ENCODE results near the gene DIRAS1.

The DIRAS1 gene

GRCh38 chr19:2736550-2737190 lies 15.5 kb upstream of the DIRAS1 start:
- no peak for ATAC-seq
- peak overlapping the region; percentile 27 for H3K27ac Mint-ChIP-seq
- no peak overlapping the region for H3K4me3 Mint-ChIP-seq
- peaks cover 50% of the 10 kb centered on the region for H3K4me1 Mint-ChIP-seq
- H3K27me3 Mint-ChIP-seq, result no peaks in the 10 kb centered on the region
- H3K36me3 Mint-ChIP-seq, result peaks cover 47% of the 10 kb centered on the region
- no peaks in the 10 kb centered on the region for H3K9me3 Mint-ChIP-seq

GRCh38 chr19:2735374-2735773 lies 14.2 kb upstream of the DIRAS1 start:
- no peaks in the 10 kb centered on the region for H3K9me3 Mint-ChIP-seq
- no peaks in the 10 kb centered on the region for H3K27me3 Mint-ChIP-seq
- ATAC-seq, result no peak
- peak overlapping the region; percentile 46 for H3K27ac Mint-ChIP-seq
- H3K4me1 Mint-ChIP-seq, result peaks cover 49% of the 10 kb centered on the region
- H3K4me3 Mint-ChIP-seq, result no peak overlapping the region
- H3K36me3 Mint-ChIP-seq, result peaks cover 53% of the 10 kb centered on the region

DNA sequence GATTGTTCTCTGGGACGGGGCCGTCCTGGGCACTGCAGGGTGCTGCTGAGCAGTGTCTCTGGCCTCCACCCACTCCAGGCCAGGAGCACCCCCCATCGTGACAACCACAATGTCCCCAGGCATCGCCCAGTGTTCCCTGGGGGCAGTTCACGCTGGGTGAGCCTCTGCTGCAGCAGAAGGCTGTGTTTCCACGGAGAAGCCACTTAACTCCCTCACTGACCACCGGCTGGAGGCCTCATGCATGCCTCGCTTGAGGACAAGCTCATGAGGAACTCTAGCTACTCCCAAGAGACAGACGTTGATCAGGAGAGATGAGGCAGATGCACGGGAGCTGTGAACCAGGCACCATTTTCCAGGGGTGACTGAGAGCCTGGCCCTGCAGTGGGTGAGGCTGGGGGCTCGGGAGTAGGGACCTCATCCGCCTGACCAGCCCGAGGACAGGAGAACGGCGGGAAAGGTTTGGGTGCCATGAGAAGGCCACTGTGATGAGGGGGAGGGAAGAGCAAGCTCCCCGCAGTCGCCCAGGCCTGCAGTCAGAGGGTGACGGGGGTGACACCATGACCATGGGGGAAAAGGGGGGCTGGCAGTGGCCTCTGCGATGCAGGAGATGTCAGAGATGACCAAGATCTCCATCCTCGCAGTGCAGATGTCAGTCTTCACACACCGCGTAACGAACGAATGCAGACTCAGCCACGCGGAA lies 13.6 kb upstream of the DIRAS1 start:
- H3K36me3 Mint-ChIP-seq, result peaks cover 53% of the 10 kb centered on the region
- ATAC-seq, result no peak
- H3K27ac Mint-ChIP-seq, result peak overlapping the region; percentile 66
- no peak overlapping the region for H3K4me3 Mint-ChIP-seq
- no peaks in the 10 kb centered on the region for H3K9me3 Mint-ChIP-seq
- H3K27me3 Mint-ChIP-seq, result no peaks in the 10 kb centered on the region
- H3K4me1 Mint-ChIP-seq, result peaks cover 43% of the 10 kb centered on the region

DNA sequence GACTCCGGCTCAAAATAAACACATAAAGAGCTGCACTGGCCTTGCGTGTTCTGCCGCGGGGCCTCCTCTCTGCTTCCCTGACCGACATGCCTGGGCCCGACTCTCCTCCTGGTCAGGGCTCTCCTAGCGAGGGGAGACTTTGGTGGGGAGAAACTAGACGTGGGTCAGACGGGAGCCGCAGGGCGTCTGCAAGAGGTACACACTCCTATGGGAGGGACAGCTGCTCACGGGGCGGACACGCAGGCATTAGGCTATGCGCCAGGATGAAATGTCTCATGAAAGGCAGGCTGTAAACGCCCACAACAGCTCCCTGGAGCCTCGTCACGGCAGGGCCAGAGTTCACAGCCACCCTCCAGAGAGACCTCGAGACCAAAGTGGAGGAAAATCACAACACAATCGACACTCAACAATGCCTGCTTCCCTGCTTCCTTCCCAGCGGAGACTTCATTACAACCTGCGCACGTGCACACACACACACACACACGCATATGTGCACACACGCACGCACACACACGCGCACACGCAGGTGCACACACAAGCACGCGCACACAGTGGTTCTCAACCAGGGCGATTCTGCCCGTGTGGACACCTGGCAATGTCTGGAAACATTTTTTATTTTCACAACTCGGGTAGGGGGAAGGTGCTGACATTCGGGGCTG lies 12.9 kb upstream of the DIRAS1 start:
- H3K4me1 Mint-ChIP-seq, result peaks cover 42% of the 10 kb centered on the region
- no peak overlapping the region for H3K4me3 Mint-ChIP-seq
- H3K27ac Mint-ChIP-seq, result no peak overlapping the region
- peaks cover 53% of the 10 kb centered on the region for H3K36me3 Mint-ChIP-seq
- no peak for ATAC-seq
- H3K27me3 Mint-ChIP-seq, result no peaks in the 10 kb centered on the region
- H3K9me3 Mint-ChIP-seq, result no peaks in the 10 kb centered on the region

DNA sequence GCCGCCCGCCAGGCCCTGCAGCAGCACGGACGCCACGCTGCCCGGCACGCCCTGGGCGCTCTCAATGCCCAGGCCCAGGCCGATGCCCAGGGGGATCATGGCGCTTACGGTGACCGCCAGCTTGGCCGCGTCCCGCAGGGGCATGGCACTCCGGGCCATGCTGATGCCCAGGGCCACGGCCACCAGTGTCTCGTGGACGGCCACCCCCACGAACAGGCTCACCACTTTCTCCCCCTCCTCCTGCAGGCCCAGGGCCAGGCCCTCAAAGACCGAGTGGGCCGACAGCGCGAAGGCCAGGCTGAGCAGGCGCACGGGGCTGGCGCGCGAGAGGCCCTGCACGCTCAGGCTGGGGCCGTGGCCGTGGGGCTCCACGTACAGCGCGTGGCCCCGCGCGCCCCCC lies 11.7 kb upstream of the DIRAS1 start:
- H3K9me3 Mint-ChIP-seq, result no peaks in the 10 kb centered on the region
- H3K27me3 Mint-ChIP-seq, result no peaks in the 10 kb centered on the region
- H3K36me3 Mint-ChIP-seq, result peaks cover 53% of the 10 kb centered on the region
- H3K4me3 Mint-ChIP-seq, result no peak overlapping the region
- ATAC-seq, result no peak
- no peak overlapping the region for H3K27ac Mint-ChIP-seq
- peaks cover 41% of the 10 kb centered on the region for H3K4me1 Mint-ChIP-seq

- Mint-ChIP-seq H3K27ac (no peak overlapping the region), H3K9me3 (no peaks in the 10 kb centered on the region), H3K4me3 (no peak overlapping the region), H3K27me3 (no peaks in the 10 kb centered on the region), H3K4me1 (peaks cover 44% of the 10 kb centered on the region), H3K36me3 (peaks cover 50% of the 10 kb centered on the region)
- peak; percentile 9 for ATAC-seq
Measured at GRCh38 chr19:2732157-2732725, 11.1 kb upstream of the DIRAS1 start.

DNA sequence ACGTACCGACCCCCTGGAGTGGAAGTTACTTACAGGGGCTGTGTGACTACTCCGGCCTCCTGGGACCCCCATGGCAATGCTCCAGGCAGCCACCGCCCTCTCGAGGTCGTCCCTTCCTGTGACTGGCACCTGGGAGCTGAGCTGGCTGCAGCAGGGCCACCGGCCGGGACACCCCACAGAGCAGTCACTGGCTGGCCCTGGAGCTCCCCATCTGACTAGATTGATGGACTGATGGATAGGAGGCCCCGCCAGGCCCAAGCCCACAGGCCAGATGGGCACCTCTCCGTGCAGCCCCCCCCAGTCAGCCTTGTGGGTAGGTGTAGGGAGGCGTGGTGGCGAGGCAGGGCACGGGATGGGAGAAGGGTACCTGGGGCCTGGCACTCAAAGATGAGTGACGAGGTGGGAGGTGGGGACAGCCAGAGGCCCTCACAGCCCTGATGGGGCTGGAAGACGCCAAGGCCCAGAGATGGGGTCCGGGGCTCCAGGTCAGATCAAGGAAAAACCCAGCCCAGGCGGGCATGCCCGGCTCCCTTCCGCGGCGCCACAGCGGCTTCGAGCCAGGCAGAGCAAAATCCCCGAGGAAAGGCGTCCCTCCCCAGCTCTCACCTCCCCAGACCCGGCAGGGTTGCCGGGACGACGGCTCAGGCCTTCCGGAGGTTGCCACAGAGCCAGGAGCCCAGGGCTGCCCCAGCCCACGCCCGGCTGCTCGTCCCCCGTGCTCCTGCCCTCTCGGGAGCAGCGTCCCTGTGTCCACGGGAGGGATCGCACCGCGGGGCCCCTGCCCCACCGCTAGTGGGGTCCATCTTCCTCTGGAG lies 10.2 kb upstream of the DIRAS1 start:
- Mint-ChIP-seq H3K27me3 (no peaks in the 10 kb centered on the region), H3K27ac (no peak overlapping the region), H3K4me1 (peaks cover 45% of the 10 kb centered on the region), H3K4me3 (no peak overlapping the region), H3K36me3 (peaks cover 41% of the 10 kb centered on the region), H3K9me3 (no peaks in the 10 kb centered on the region)
- ATAC-seq, result no peak

GRCh38 chr19:2729943-2730818 lies 9.0 kb upstream of the DIRAS1 start:
- Mint-ChIP-seq H3K4me3 (no peak overlapping the region), H3K36me3 (peaks cover 29% of the 10 kb centered on the region), H3K27me3 (no peaks in the 10 kb centered on the region), H3K4me1 (peaks cover 49% of the 10 kb centered on the region), H3K9me3 (no peaks in the 10 kb centered on the region), H3K27ac (no peak overlapping the region)
- no peak for ATAC-seq

- no peaks in the 10 kb centered on the region for H3K27me3 Mint-ChIP-seq
- H3K4me1 Mint-ChIP-seq, result peaks cover 43% of the 10 kb centered on the region
- H3K9me3 Mint-ChIP-seq, result no peaks in the 10 kb centered on the region
- no peak overlapping the region for H3K4me3 Mint-ChIP-seq
- peak overlapping the region; percentile 57 for H3K27ac Mint-ChIP-seq
- peaks cover 16% of the 10 kb centered on the region for H3K36me3 Mint-ChIP-seq
- ATAC-seq, result peak; percentile 37
Measured at GRCh38 chr19:2728783-2729387, 7.7 kb upstream of the DIRAS1 start.

DNA sequence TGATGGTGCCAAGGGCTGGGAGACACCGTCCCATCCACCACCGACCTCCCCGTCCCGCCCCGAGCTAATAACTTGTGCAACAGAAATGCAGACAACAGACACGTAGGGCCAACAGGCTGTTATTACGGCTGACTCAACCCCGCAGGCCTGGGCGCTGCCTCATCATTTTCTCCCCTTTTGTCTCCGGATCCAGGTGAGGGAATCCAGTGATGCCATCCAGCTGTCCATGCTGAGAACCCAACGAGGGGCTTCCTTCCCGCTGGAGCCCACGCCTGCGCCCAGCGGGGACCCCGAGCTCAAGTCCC lies 6.4 kb upstream of the DIRAS1 start:
- Mint-ChIP-seq H3K27ac (no peak overlapping the region), H3K4me1 (peaks cover 47% of the 10 kb centered on the region), H3K9me3 (no peaks in the 10 kb centered on the region), H3K36me3 (peaks cover 6% of the 10 kb centered on the region), H3K27me3 (no peaks in the 10 kb centered on the region), H3K4me3 (no peak overlapping the region)
- no peak for ATAC-seq

- Mint-ChIP-seq H3K36me3 (peaks cover 6% of the 10 kb centered on the region), H3K27me3 (no peaks in the 10 kb centered on the region), H3K4me1 (peaks cover 49% of the 10 kb centered on the region), H3K9me3 (no peaks in the 10 kb centered on the region), H3K27ac (peak overlapping the region; percentile 63), H3K4me3 (no peak overlapping the region)
- peak; percentile 32 for ATAC-seq
Measured at GRCh38 chr19:2726904-2727639, 5.9 kb upstream of the DIRAS1 start.

- H3K9me3 Mint-ChIP-seq, result no peaks in the 10 kb centered on the region
- H3K27me3 Mint-ChIP-seq, result no peaks in the 10 kb centered on the region
- no peak for ATAC-seq
- H3K27ac Mint-ChIP-seq, result peak overlapping the region; percentile 63
- peaks cover 4% of the 10 kb centered on the region for H3K36me3 Mint-ChIP-seq
- H3K4me1 Mint-ChIP-seq, result peaks cover 55% of the 10 kb centered on the region
- H3K4me3 Mint-ChIP-seq, result no peak overlapping the region
Measured at GRCh38 chr19:2726160-2726855, 5.1 kb upstream of the DIRAS1 start.

DNA sequence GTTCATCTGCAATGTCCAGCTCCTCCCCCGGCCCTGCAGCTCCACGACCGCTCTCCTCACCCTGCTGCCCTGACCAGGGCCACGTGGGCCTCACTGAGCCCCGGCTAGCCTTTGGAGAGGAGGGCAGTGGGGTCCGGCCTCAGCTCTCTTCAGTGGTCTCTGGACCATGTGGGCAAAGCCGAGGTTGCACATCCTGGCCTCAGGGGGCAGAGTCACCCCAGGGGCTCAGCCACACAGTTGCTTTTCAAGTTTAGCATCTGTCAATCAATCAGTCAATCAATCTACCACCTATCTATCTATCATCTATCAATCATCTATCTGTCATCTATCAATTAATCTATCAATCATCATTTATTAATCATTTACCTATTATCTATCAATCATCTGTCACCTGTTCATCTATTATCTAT lies 3.0 kb upstream of the DIRAS1 start:
- no peaks in the 10 kb centered on the region for H3K9me3 Mint-ChIP-seq
- H3K27ac Mint-ChIP-seq, result peak overlapping the region; percentile 8
- H3K27me3 Mint-ChIP-seq, result no peaks in the 10 kb centered on the region
- no peak overlapping the region for H3K4me3 Mint-ChIP-seq
- H3K36me3 Mint-ChIP-seq, result no peaks in the 10 kb centered on the region
- peaks cover 65% of the 10 kb centered on the region for H3K4me1 Mint-ChIP-seq
- ATAC-seq, result no peak
